HG03520 (cell line): ENCODE measurements around the gene CRCP.
"Not testable (repeated sequence)": the region's sequence is repeated elsewhere in the genome, so short reads cannot be mapped to it uniquely, and the experiment has no call there.

Experiments used
- ATAC-seq: cut with Tn5 transposase; IDR thresholded peaks from one replicate; pipeline ENCODE4 v1.9.1; 2021; ENCODE audit warnings: mild to moderate bottlenecking, moderate library complexity; ENCODE audit not compliant: unreplicated experiment

Gene CRCP

GRCh38 chr7:66105263-66105748 lies 9.3 kb upstream of the CRCP start:
- ATAC-seq: no peak

GRCh38 chr7:66108410-66108809 lies 6.2 kb upstream of the CRCP start:
- not testable (repeated sequence) for ATAC-seq

GRCh38 chr7:66110856-66111255 lies 3.8 kb upstream of the CRCP start:
- no peak for ATAC-seq

GRCh38 chr7:66116680-66117420 lies 2.2 kb downstream of the CRCP start:
- ATAC-seq: not testable (repeated sequence)

DNA sequence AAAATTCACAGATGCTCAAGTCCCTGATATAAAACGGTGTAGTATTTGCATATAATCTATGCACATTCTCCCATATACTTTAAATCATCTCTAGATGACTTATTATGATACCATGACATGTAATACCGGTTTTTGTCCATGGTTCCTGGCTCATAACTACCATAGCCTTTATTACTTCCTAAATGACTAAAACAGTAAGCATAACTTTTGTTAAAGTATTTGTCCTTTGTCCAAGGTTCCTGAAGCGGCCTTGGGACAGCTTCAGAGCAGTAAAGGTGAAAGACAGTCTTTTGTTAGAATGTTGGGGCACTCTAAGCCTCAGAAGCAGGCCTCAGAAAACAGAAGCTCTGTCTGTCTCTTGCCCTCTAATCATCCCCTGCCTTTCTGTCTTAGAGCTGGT lies 4.0 kb downstream of the CRCP start:
- no peak for ATAC-seq

DNA sequence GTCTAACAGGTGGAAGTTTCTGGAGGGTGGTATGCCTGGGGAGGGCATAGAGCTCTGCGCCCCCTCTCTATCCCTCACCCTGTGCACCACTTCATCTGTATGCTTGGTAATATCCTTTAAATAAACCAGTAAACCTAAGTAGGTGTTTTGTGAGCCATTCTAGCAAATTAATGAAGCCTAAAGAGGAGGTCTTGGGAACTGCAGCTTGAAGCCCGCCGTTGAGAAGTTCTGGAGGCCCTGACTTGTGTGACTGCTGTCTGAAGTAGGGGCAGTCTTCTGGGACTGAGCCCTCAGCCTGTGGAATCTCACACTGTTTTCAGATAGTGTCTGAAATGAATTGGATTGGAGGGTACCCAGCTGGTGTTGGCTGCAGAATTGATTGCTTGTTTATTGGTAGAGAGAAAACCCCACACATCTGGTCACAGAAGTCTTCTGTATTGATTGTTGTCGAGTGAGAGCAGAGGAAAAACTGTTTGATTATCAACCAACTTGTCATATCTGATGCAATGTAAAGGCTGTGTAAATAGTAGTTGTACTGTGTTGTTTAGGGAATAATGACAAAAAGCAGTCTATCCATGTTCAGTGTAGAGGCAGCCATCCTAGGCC lies 4.7 kb downstream of the CRCP start:
- ATAC-seq: no peak

DNA sequence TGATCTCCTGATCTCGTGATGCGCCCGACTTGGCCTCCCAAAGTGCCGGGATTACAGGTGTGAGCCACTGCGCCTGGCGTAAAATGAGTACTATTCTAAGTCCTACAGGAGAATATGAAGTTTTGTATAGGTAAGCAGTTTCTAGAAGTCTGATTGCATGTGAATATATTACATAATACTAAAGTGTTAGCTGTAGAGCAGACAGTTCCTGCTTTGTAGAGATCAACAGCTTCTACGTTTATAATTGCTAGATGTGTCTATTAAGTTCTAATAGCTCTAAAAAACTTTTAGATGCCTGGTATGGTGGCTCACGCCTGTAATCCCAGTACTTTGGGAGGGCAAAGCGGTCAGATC lies 8.5 kb downstream of the CRCP start:
- no peak for ATAC-seq

GRCh38 chr7:66124569-66124861 lies 9.9 kb downstream of the CRCP start:
- ATAC-seq: not testable (repeated sequence)

DNA sequence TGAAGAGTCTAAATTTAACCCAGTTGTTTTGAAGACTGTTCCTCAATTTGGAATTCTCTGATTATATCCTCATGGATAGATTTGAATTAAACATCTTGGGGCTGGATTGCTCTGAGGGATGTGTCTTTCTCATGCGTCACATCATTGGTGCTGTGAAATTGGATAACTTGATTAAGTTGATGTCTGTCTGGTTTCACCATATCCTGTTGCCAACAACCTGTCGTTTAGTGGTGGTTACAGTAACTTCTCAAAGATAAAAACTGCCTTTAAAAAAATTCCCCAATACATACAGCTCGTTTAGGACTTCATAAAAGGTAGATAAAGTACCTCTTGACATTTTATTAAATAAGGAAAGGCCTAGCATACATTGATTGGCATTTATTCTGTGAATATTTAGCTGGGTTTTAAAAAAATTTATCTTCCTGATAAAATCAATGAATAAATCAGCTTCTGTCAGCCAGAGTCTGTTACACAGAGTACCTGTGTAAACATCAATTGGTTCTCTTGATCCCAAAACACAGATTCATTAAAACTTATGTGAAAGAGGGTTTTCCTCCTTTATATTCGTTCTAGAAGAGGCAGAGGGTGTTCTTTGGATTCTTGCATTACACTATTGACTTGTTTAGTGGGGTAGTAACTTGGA lies 10.5 kb downstream of the CRCP start:
- ATAC-seq: no peak

- ATAC-seq: not testable (repeated sequence)
Observed at GRCh38 chr7:66125781-66126352, 11.2 kb downstream of the CRCP start.

GRCh38 chr7:66127172-66127571 lies 12.5 kb downstream of the CRCP start:
- ATAC-seq: not testable (repeated sequence)

- ATAC-seq: no peak
Observed at GRCh38 chr7:66138994-66139752, 24.5 kb downstream of the CRCP start.

DNA sequence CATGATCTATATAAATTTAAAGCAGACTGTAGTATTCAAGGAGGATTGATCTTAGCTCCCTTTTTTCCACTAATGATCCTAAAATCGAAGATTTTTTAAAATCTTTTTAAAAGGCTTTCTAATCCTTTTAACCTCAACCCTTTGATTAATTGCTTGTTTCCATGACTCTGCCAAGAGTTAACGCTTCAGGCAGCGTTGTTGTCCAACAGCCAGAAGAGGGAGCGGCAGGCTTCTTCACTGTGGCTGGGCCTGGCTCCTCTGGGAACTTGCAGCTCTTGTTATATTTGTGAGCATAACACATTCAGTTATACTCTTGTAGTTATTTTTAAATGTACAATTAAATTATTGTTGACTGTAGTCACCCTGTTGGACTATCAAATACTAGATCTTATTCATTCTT lies 26.3 kb downstream of the CRCP start:
- ATAC-seq: no peak

DNA sequence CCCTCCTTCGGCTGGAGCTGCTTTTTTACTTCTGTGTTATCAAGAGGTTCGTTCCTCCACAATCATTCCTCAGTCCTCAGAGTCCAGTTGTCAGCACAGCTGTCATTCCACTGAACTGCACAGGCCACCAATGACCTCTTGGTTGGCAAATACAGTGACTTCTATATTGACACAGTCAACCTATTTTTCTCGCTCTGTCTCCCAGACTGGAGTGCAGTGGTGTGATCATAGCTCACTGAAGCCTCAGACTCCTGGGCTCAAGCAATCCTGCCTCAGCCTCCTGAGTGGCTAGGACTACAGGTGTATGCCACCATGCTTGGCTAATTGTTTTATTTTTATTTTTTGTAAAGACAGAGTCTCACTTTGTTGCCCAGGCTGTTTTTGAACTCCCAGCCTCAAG lies 27.7 kb downstream of the CRCP start:
- ATAC-seq: no peak

DNA sequence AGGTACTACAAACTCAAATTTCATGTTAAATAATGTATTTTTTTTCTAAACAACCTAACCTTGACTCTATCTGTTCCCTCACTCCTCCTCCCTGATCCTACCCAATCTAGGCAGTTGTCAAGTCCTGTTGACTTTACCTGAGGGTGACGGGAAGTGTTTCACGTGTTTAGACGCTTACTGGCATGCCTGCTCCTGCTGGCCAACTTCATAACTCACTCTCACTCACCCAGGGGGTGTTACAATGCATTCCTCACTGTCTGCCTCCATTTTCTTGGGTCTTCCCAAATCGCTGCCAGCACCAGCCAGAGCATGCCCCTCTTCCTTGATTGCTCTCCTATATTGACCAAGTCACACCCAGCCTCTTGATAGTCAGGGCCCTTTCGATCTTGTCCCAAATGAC lies 28.3 kb downstream of the CRCP start:
- ATAC-seq: no peak

- ATAC-seq: no peak
Observed at GRCh38 chr7:66143876-66144332, 29.3 kb downstream of the CRCP start.

DNA sequence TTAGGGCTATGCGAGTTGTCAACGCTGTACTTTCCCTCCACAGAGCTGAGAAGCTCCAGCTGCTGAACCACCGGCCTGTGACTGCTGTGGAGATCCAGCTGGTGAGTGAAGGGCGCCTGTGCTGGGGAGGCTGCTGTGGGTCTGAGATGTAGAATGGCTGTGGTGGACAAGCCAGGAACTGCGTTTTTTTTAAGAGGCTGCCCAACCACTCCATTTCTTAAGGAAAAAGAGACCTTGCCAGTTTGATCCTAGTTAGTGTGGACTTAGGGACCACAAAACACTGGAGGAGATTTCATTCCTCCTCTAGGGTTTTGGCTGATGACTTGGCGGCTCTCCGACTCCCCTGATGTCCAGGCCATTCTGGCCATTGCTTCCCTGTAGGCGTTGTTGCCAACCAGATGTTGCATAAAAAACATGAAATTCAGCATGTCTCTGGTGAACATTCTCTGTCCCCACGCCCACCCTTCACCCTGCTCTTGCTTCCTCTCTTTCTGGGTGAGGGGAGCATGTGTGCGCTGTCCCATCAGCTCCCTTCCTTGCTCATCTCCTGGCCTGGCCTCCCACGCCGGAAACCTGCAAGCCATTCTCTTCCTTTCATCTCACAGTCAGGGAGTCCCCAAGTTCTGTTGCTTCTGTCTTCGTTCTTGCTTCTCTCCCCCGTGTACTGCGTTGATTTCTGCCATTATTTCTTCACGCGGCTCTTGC lies 30.9 kb downstream of the CRCP start:
- no peak for ATAC-seq

DNA sequence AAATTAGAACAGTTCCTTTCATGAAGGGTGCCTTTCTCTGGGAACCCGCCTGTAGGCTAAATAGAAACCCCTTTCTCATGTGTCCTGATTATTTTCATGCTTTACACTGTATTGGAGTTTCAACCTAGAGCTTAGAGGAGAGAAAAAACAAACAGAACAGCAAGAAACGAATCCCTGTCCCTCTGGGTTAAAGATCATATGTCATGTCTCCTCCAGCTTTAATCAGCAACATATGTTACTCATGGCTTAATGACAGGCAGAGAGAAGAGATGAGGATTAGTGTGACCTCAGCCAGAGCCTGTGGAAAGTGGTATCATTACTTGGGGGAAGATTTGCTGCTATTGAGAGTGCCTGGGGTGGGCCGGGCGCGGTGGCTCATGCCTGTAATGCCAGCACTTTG lies 32.1 kb downstream of the CRCP start:
- no peak for ATAC-seq

DNA sequence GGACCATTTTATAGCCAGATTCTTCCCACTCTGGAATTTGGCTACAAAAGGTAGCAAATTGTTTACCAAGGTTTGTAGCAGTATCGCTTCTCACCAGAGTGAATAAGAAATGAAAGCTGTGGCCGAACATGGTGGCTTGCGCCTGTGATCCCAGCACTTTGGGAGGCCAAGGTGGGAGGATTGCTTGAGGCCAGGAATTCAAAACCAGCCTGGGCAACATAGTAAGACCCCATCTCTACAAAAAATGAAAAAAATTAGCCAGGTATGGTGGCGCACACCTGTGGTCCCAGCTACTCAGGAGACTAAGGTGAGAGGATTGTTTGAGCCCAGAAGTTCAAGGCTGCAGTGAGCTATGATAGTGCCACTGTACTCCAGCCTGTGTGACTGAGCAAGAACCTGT lies 33.0 kb downstream of the CRCP start:
- ATAC-seq: not testable (repeated sequence)

- no peak for ATAC-seq
Observed at GRCh38 chr7:66150471-66150870, 35.8 kb downstream of the CRCP start.
